Pancreas (tissue), 10 donors: ENCODE results near the gene UBASH3A. TPM values are rescaled to one million over a fixed set of nuclear protein-coding genes. Genes with fewer than 3 reads are reported as not detected.

ENCODE experiments used
- ATAC-seq, 4 donors: fragments of 200-7000 bp; cut with Tn5 transposase; one replicate each; pipeline versions ENCODE4 v1.8.0 to v1.9.1; 2020; ENCODE audit warnings: mild to moderate bottlenecking in 4 of 4, moderate library complexity in 4 of 4
- DNase-seq, 6 donors: peaks; one replicate each; pipeline ENCODE4 v3.0.0-alpha.2; 2020
- FAIRE-seq: peaks from 2 replicates; lab custom pipeline; 2012; peaks lifted over from hg19 to GRCh38; lab: Jason Lieb, UNC
- H3K27ac ChIP-seq, 4 donors: fragments of 200-600 bp; sonication (generic); 1 replicate in 3 of 4; 2 replicates in 1 of 4; pipeline versions ENCODE4 v1.5.0 to v1.8.0; 2020
- H3K27me3 ChIP-seq, 4 donors: fragments of 200-600 bp; one replicate each; pipeline ENCODE4 v1.8.0; 2021
- H3K36me3 ChIP-seq, 3 donors: fragments of 200-600 bp; sonication (generic) in 1 of 3; one replicate each; pipeline versions ENCODE4 v1.5.0 to v1.8.0; 2020 to 2021
- H3K4me1 ChIP-seq, 3 donors: fragments of 200-600 bp; one replicate each; pipeline ENCODE4 v1.8.0; 2021
- H3K4me3 ChIP-seq, 4 donors: fragments of 200-600 bp; sonication (generic) in 2 of 4; one replicate each; pipeline versions ENCODE4 v1.5.0 to v1.8.0; 2020 to 2021
- H3K9me3 ChIP-seq, 4 donors: fragments of 200-600 bp; one replicate each; pipeline ENCODE4 v1.8.0; 2021
- CTCF ChIP-seq, 4 donors: fragments of 200-600 bp; sonication (generic) in 3 of 4; IDR thresholded peaks; one replicate each; pipeline versions ENCODE4 v1.5.0 to v1.8.0; 2021; ENCODE audit warnings: antibody characterized with exemption in 4 of 4
- WGBS, 2 donors: extraction: QIAGEN DNeasy Blood & Tissue Kit; methylation state at CpG; one replicate each; pipeline ENCODE4 v1.1.7; 2013; 5-methylcytosine and 5-hydroxymethylcytosine counted together
- intact Hi-C, 3 donors: fragments of 100-400 bp; cut with DNase I; formaldehyde crosslinking; loops; one replicate each; pipeline versions ENCODE4 v1.11.1 to v1.14.2; 2022
- polyA plus RNA-seq, 2 donors: library from polyadenylated mRNA; stranded (reverse); fragments of 200-250 nt; gene quantifications; one replicate each; pipeline ENCODE4 v1.2.3, GENCODE V29; 2013
- total RNA-seq, 6 donors: library from RNA; stranded (reverse); fragmentation: NEBNext Ultra II Directional in 4 of 6; extraction: Animal tissue kit (Norgen Biotek cat#: 25700) in 4 of 6; gene quantifications; one replicate each; pipeline versions ENCODE4 v1.2.1 to v1.2.4, GENCODE V29; 2021 to 2023
- donor health status: healthy with polysubstance abuse.
- donor health status: DM: no; HTN: no; CAD: no; lungs with moderate emphysema.
- donor health status: DM: no; HTN: no; CAD: no.
- donor health status: control.
- donor health status: control.
- donor health status: Bipolar disorder and iron deficiency.
- donor health status: DM: yes; HTN: yes; CAD: no.
- donor health status: DM: no; HTN: no; CAD: no.
- donor health status: DM: no; HTN: no; CAD: no.
- donor health status: DM: yes; HTN: yes; CAD: no.

Gene UBASH3A
- total and polyA plus RNA-seq, 8 donors: 0.15 to 0.40 (median 0.32) TPM; not detected in 1

- ATAC-seq (peak in 1 of 4 donors; percentile 37), DNase-seq (no peak), FAIRE-seq (no peak)
- H3K9me3 ChIP-seq: no peaks in the 10 kb centered on the region
- no peak overlapping the region for H3K4me3 ChIP-seq
- no peaks in the 10 kb centered on the region for H3K27me3 ChIP-seq
- no peaks in the 10 kb centered on the region for H3K4me1 ChIP-seq
- H3K36me3 ChIP-seq: no peaks in the 10 kb centered on the region
- no peak overlapping the region for H3K27ac ChIP-seq
- WGBS, 2 donors: 48 to 53% methylated on average over 8 of the region's 8 CpGs
- no peak for TF ChIP-seq CTCF (IDR thresholded peaks at IDR 0.05)
- intact Hi-C loops: no loop called here
Observed at GRCh38 chr21:42437786-42438185, 34.1 kb downstream of the UBASH3A start.

DNA sequence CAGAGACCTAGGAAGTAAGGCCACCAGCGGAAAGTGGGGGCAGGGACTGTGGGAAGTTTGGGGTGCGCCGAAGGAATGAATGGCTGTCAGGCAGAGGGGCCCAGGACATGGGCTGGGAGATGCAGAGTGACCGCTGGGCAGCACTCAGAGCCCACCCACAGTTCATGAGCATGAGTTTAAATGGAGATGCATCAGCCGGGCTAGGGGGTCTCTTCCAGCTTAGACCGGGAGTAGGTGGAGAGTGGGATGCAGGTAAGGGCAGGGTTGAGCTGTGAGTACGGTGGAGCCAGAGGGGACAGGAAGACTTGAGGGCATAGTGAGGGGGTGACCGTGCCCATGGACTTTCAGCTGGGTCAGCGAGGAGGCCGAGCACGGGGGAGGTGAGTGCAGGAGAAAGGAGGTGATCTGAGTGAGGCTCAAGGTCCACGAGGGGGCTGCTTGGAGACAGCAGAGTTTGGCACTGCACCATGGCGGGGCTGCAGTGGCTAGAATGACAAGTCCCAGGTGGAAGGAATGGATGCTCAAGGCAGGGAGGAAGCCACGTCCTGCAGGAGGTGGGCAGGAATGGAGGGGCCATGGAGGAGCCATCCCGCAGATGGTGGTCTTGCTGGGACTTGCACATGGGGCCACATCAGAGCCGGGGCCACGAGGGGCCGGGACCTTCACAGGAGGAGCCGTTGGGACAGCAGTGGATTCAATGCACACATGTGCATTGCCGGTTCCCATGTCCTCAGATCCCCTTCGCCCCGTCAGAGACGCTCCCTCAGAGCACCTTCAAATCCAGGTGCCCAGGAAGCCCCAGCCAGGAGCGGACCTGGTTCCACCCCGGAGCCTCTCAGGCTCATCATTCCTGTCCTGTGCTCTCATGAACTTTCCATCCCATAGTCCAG is 34.9 kb downstream of the UBASH3A start:
- FAIRE-seq (no peak), ATAC-seq (no peak), DNase-seq (peak in 1 of 6 donors; percentile 14)
- no peaks in the 10 kb centered on the region for H3K27me3 ChIP-seq
- TF ChIP-seq CTCF (IDR thresholded peaks at IDR 0.05): no peak
- no peak overlapping the region for H3K4me3 ChIP-seq
- 75 to 84% methylated on average over 22 to 25 of the region's 25 CpGs for WGBS, 2 donors
- H3K27ac ChIP-seq: no peak overlapping the region
- no peaks in the 10 kb centered on the region for H3K36me3 ChIP-seq
- H3K9me3 ChIP-seq: no peaks in the 10 kb centered on the region
- intact Hi-C loops: no loop called here
- no peaks in the 10 kb centered on the region for H3K4me1 ChIP-seq

DNA sequence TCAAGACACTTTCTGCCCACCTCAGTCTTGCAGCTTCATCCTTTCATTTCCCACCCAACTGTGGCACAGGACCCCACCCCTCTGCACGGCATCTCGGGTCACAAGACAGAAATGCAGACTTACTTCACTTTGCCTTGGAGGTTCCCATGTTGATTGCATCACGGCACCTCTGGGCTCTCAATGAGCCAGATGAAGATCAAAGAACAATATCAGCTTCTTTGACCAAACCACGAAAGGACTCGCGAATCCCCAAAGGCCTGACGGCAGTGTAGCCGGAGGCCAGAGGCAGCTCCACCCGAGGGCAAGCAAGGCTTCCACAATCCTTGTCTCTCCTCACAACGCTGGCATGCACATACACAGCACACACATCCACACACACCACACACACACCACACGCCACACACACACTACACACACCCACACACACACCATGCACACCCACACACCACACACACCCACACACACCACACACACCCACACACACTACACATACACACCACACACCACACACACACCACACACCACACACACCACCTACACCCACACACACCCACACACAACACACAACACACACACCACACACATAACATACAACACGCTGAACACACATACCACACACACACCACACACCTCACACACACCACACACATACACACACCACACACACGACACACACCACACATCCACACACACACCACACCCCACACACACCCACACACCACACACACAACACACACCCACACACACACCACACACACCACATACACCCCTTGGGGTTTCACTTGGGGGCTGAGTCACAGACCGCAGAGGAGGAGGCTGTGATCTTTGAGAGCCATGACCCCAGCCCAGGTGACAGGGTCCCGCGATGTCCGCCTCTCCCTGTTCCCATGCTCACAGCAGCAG is 35.8 kb downstream of the UBASH3A start:
- no peaks in the 10 kb centered on the region for H3K36me3 ChIP-seq
- H3K27ac ChIP-seq: no peak overlapping the region
- no peak for DNase-seq
- ATAC-seq: no peak
- H3K4me1 ChIP-seq: no peaks in the 10 kb centered on the region
- no peak for TF ChIP-seq CTCF (IDR thresholded peaks at IDR 0.05)
- no peak overlapping the region for H3K4me3 ChIP-seq
- intact Hi-C loops: loop anchor here in 2 of 3 donors (10.0 kb wide), 2 partner anchors 105 to 125 kb away; partner anchors contain the start of gene TFF3 (in 1 of the 2)
- no peak for FAIRE-seq
- no peaks in the 10 kb centered on the region for H3K27me3 ChIP-seq
- WGBS, 2 donors: 68 to 77% methylated on average over 17 of the region's 17 CpGs
- H3K9me3 ChIP-seq: no peaks in the 10 kb centered on the region

DNA sequence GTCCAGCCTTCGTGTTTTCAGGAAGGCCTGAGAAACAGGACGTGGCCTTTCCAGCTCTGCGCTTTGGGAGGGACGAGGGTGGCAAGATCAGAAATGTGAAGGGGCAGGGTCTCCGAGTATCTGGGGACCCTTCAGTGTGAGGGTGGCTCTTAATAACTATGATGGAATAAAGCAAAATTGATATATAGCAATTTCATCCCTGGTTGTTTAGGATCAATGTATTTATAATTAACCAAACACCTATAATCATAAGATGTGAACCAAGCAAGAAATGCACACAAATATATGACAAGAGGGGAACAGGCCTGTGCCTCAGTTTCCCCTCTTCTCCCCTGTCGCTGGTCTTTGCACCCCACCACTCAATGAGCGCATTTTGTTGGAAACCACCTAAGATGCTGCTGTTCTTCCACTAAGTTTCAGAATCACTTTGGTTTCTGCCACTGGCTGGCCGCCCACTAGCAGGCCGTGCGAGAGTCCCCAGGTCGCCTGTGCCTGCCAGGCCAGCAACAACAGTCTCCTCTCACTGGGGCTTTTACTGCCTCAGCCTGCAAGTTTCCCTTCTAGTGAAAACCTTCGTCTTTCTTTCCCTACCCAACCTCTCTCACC is 36.6 kb downstream of the UBASH3A start:
- ATAC-seq (no peak), DNase-seq (no peak), FAIRE-seq (no peak)
- H3K9me3 ChIP-seq: no peaks in the 10 kb centered on the region
- H3K27me3 ChIP-seq: no peaks in the 10 kb centered on the region
- no peaks in the 10 kb centered on the region for H3K36me3 ChIP-seq
- no peak overlapping the region for H3K27ac ChIP-seq
- no peaks in the 10 kb centered on the region for H3K4me1 ChIP-seq
- H3K4me3 ChIP-seq: no peak overlapping the region
- no peak for TF ChIP-seq CTCF (IDR thresholded peaks at IDR 0.05)
- WGBS, 2 donors: 78 to 84% methylated on average over 12 of the region's 12 CpGs
- intact Hi-C loops: loop anchor here in 2 of 3 donors (10.0 kb wide), 2 partner anchors 105 to 125 kb away; partner anchors contain the start of gene TFF3 (in 1 of the 2)
